GM06990 (cell line): Measurements from ENCODE around the gene CACNA2D3.

Experiments used
- DNase-seq: peaks from one replicate; pipeline ENCODE4 v3.0.0-alpha.2; 2011; ENCODE audit not compliant: insufficient read length; ENCODE audit errors: extremely low read depth
- H3K27me3 ChIP-seq: replicated peaks from 2 replicates; pipeline ENCODE4 v1.6.0; 2011; ENCODE audit warnings: low read length; ENCODE audit not compliant: control insufficient read depth, insufficient read depth
- H3K36me3 ChIP-seq: 2 replicates; pipeline ENCODE4 v1.5.1; 2011; ENCODE audit warnings: low read length; ENCODE audit not compliant: control insufficient read depth, insufficient read depth
- H3K4me3 ChIP-seq: replicated peaks from 2 replicates; pipeline ENCODE4 v1.5.1; 2011; ENCODE audit warnings: low read depth, mild to moderate bottlenecking, control low read depth, low read length
- CTCF ChIP-seq: IDR thresholded peaks from 2 replicates; pipeline ENCODE4 v1.5.1; 2011; ENCODE audit warnings: low read length, control low read depth, mild to moderate bottlenecking, inconsistent platforms; ENCODE audit not compliant: insufficient read depth, poor library complexity, severe bottlenecking

CACNA2D3 gene

GRCh38 chr3:54917174-54917573 is 794.8 kb downstream of the CACNA2D3 start:
- H3K4me3 ChIP-seq = no peak overlapping the region
- DNase-seq = no peak
- H3K27me3 ChIP-seq = no peaks in the 10 kb centered on the region; the same call in 1 of the 2 replicates
- TF ChIP-seq CTCF = no peak
- no peaks in the 10 kb centered on the region for H3K36me3 ChIP-seq

- Histone ChIP-seq H3K27me3 (no peaks in the 10 kb centered on the region; the same call in 1 of the 2 replicates), H3K4me3 (no peak overlapping the region), H3K36me3 (no peaks in the 10 kb centered on the region)
- DNase-seq = no peak
- TF ChIP-seq CTCF = no peak
Measured at GRCh38 chr3:54917862-54918261, 795.5 kb downstream of the CACNA2D3 start.

- DNase-seq = no peak
- TF ChIP-seq CTCF = no peak
- H3K27me3 ChIP-seq = no peaks in the 10 kb centered on the region; the same call in 1 of the 2 replicates
- H3K36me3 ChIP-seq = no peaks in the 10 kb centered on the region
- H3K4me3 ChIP-seq = no peak overlapping the region
Measured at GRCh38 chr3:54918516-54918915, 796.2 kb downstream of the CACNA2D3 start.

GRCh38 chr3:54928046-54928770 is 805.9 kb downstream of the CACNA2D3 start, which contains the start of gene LRTM1:
TSS of gene LRTM1 (minus strand) at chr3:54928059. CDS start at chr3:54927911, 148 bp downstream.
- TF ChIP-seq CTCF = no peak
- no peaks in the 10 kb centered on the region for H3K27me3 ChIP-seq
- no peak for DNase-seq
- no peak within 1 kb of the TSS for H3K4me3 ChIP-seq
- no peaks in the 10 kb centered on the region for H3K36me3 ChIP-seq

GRCh38 chr3:54931182-54931581 is 808.8 kb downstream of the CACNA2D3 start:
- Histone ChIP-seq H3K27me3 (no peaks in the 10 kb centered on the region; the same call in 1 of the 2 replicates), H3K4me3 (no peak overlapping the region), H3K36me3 (no peaks in the 10 kb centered on the region)
- no peak for TF ChIP-seq CTCF
- DNase-seq = no peak
